GM18517 (cell line): ENCODE results near the gene OR1F1.
"Not testable (repeated sequence)": the region's sequence is repeated elsewhere in the genome, so short reads cannot be mapped to it uniquely, and the experiment has no call there.

Experiments
- ATAC-seq: cut with Tn5 transposase; IDR thresholded peaks from one replicate; pipeline ENCODE4 v1.9.1; 2021; ENCODE audit warnings: mild to moderate bottlenecking, moderate library complexity; ENCODE audit not compliant: unreplicated experiment

OR1F1 gene

DNA sequence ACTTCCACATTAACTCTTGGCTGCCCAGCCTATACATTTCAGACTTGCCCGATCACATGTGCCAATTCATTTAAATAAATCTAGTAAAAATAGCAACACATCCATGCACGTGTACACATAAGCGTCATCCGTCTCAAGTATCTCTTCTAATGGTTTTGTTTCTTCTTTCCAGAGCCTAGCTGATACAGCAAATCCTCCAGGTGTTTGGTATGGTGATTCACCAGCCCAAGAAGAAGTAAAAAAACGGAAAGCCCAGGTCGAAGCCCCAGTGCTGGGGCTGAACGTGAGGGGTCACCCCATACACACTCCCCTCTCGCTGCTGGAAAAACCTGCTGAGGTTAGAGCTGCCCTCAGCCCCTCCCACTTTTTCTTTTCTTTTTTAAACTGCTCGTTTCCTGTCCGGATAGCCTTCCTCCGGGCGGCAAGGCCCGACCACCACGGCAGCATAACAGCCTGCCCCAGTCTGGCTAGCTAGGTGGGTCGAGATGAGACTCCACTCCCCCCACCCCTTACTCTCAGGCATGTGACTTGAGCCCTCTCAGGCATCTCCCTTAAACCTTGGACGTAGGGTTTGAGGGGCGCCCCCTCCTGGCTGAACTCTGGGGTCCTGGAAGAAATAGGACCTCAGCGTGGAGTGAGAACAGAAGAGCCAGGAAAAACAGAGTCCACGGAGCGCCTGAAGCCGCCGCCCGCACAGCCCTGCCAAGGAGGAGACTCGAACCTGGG lies 13.9 kb upstream of the OR1F1 start:
- no peak for ATAC-seq

DNA sequence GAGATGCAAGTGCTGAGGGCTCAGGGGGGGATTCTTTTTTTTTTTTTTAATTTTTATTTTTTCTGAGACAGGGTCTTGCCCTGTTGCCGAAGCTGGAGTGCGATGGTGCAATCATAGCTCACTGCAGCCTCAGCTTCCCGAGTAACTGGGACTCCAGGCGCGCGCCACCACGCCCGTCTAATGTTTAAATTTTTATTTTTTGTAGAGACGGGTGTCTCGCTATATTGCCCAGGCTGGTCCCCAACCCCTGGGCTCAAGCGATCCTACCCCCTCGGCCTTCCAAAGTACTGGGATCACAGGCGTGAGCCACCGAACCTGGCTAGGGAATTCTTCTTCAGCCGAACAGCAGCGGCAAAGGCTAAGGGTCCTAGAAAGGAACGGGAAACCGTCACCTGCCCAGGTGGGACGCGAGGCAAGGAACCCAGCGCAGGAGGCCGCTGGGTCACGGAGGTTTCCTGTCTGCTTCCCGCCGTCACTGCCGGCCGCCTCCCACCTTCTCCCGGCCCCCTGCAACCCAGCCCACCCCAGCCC lies 13.3 kb upstream of the OR1F1 start:
- ATAC-seq, result no peak

DNA sequence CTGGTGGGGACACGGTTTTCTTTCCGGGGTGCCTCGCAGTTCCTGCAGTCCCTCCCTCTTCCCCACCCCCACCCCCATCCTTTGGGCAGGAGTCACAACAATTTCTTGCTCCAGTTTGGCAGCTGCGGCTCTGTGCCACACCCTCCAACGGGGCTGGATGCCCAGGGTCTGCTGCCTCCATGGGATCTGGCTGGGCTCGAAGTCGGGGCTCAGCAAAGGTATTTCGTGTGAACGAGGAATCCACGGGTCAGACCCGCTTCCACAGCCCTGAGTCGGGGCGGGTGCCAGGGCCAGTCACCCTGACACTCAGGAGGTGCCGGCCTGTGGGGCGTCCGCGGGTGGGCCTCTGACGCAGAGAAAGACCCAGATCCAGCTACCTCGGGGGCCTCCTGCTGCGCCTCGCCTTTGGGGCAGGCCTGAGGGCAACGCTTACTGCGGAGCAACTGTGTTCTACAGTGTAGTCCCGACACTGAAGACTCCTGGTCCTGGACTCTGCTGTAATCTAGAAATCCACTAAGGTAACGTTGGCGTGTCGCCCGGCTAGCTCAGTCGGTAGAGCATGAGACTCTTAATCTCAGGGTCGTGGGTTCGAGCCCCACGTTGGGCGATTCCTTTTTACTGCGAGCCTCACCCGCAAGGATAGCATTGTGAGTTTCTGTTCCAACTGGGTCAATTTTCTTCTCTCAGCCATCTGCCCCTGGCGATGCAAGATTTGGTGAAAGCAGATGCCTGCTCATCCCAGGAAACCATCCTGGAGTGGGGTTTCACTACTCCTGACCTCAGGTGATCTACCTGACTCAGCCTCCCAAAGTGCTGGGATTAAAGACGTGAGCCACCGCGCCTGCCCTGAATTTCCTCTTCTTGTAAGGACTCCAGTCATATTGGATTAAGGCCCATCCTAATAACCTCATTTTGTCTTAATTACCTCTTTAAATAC lies 12.6 kb upstream of the OR1F1 start:
- no peak for ATAC-seq

DNA sequence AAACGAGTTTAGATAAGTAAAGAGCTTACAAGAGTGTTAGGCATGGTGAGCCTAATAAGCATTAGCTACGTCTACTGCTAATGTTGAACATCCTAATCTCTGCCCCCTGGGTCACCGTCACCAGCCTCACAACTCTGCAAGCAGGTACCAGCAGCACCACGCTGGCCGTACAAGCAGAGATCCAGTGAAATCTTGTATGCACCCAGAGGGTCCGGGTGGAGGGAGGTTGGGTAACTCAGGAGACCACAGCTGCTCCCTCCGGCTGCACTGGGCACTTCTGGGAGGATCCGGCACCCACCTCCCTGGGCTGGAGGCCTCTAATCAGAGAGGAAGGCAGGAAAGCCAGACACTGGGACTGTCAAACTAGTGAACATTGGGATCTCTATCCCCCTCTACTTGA lies 8.4 kb upstream of the OR1F1 start:
- ATAC-seq, result no peak

DNA sequence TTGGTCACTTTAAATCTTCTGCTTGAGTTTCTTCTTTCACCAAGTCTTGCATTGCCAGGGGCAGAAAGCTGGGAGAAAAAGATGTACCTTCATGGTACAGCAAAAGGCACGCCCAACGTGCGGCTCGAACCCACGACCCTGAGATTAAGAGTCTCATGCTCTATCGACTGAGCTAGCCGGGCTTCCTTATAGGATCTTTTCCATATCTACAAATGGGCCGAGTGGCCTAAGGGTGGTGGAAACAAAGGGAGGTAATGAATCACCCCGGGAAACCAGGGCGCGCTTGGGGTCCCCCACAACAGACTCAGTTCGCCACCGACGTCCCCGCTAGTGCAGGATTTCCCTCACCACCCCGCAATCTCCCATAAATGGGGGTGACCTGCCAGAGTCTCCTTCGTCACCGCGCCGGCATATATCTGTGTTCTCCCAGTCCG lies 7.5 kb upstream of the OR1F1 start:
- ATAC-seq, result no peak

DNA sequence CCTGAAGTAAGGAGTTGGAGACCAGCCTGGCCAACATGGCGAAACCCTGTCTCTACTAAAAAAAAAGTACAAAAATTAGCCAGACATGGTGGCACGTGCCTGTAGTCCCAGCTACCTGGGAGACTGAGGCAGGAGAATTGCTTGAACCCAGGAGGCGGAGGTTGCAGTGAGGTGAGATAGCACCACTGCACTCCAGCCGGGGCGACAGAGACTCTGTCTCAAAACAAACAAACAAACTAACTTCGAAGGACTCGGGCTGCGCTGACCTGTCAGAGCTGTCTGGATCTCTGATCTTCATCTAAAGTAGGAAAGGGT lies 5.8 kb upstream of the OR1F1 start:
- ATAC-seq, result not testable (repeated sequence)

DNA sequence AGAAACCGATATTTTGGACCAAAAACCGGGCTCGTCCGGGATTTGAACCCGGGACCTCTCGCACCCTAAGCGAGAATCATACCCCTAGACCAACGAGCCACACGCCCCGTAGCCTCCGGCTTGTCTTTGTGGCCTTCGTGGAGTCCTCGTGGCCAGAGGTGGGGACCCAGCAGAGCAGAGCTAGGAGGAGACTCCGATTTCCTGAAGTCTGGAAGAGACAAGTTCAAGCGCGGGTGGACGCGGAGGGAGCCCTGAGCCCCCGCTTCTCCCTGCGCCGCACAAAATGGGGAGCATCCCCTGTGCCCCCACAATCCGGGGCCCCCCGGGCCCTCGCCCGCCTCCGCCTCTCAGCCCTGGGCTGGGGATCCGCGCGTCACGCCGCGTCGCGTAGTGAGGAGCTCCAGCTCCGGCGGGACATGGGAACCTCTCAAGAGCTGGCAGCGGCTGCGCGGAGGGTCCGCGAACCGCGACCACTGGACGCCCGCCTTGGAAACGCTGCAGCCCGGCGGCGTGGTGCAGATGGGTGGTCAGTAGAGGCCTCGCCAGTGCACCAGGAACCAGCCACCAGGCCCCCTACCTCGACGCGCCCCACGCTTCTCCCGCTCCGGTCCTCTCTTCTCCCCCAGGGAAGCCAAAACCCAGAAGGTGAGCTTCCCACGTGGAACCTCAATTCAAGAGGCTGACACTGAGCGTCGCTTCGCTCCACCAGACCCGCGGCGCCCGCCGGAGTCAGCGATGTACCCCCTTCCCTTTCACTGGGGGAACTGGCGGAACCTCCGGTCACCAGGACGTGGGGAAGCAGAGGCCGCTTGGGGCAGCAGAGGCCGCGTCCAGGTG lies 5.2 kb upstream of the OR1F1 start:
- ATAC-seq, result no peak

DNA sequence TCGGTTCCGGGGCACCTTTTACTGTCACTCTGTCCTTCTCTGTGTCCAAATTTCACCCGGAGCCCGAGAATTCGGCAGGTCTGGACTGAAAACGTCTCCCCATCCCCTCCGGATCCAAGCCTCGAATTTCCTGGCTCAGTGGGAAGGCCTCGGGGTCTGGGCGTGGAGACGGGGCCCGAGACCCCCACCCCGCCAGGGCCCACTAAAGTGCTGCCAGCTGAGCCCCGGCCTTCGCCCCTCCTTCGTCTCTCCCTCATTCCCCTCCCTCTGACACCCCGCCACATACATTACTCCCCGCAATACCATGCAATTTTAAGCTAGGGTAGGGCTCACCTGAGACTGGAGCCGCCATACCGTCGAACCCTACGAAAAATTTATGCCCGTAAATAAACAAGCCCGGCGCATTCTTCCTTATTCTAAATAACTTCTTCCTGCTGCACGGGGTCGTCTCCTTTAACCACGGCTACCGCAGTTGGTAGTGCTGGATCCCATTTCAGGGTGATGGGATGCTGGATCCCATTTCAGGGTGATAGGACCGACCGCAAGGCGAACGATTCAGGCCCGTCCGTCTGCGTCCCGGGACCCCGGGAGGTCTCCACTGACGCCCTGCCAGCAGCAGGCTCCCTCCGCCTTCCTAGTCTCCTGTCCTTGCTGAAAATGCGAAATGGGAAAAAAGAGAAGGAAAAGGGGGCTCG lies 4.4 kb upstream of the OR1F1 start:
- ATAC-seq, result no peak

DNA sequence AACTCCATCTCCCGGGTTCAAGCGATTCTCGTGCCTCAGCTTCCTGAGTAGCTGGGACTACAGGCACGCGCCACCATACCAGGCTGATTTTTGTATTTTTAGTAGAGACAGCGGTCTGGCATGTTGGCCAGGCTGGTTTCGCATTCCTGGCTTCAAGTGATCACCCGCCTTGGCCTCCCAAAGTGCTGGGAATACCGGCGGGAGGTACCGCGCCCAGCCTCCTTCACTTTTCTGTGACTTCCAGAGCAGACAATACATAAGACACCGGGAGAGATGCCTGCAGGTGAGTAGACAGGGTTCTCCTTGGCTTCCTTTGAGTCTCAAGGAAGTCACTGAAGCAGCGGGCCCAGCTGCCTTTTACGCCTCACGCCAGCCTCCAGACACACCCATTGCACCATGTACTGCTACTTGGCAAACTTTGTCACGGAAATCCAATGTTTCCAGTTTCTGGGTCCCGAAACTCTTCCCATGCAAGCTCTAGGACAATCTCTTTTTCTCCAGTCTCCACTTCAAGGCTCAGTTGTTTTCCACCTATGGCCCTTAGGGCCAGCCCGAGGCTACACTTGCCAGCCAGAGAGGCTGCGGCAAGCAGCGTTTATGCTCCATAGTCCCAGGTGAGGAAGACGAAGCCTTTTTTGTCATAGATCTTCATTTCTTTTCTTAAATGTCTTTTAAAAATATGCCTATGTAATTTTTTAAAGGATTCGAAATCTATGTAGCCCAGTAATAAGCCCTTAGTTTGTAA lies 886 bp upstream of the OR1F1 start:
- ATAC-seq, result no peak

DNA sequence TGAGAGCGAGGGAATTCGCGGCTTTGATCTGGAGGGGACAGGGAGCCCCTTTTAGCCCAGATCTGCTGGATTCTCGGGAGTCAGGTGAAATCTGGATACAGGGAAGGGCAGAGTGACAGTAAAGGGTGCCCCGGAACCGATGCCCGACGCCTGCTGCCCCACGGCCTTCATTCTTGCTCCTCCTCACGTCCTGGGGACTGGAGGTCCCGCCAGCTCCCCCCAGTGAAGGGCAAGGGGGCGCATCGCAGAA lies 596 bp downstream of the OR1F1 start:
- no peak for ATAC-seq

DNA sequence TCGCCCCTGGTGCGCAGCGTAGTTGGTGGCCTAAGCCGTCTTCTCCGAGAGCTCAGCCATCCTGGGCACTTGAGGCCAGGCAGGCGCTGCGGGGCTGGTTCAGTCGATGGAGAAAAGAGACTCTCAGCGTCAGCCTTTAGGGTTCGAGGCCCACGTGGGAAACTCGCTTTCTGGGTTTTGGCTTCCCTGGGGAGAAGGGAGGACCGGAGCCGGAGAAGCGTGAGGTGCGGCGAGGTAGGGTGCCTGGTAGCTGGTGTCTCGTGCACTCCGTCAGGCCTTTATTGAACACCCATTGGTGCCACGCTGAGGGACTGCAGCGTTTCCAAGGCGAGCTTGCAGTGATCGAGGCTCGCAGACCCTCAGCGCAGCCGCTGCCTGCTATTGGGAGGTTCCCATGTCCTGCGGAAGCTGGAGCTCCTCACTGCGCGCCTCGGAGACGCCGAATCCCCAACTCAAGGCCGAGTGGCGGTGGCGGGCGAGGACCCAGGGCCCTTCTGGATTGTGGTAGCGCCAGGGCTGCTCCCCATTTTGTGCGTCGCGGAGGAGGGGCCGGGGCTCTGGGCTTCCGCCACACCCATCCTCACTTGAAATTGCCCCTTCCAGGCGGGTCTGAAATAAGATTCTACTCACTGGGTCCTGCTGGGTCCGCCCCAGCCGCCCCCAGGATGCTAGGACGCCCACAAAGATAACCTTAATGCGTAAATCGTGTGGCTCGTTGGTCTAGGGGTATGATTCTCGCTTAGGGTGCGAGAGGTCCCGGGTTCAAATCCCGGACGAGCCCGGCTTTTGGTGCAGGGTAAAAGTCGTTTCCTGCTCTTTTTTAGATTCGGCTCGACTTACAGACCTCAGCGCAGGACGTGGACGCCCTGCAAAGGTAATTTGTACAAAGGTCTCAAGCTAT lies 1.2 kb downstream of the OR1F1 start:
- ATAC-seq, result no peak

DNA sequence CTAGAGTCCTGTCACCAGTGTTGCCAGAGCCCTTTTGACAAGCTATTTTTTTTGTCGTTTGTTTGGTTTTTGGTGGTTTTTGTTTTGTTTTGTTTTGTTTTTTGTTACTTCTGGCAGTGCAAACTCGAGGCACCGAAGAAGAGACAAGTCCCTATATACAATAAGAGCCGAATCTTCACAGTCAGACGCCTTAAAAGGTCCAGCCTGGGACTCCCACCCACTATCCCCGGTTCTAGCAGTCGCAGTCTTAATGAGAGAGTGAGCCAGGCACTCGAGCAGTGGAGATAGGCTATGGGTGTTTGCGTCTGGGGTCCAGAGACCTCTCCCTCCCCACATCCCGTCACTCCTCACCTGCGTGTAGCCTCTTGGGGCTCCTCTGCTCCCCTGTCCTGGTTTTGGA lies 1.9 kb downstream of the OR1F1 start:
- ATAC-seq, result no peak

DNA sequence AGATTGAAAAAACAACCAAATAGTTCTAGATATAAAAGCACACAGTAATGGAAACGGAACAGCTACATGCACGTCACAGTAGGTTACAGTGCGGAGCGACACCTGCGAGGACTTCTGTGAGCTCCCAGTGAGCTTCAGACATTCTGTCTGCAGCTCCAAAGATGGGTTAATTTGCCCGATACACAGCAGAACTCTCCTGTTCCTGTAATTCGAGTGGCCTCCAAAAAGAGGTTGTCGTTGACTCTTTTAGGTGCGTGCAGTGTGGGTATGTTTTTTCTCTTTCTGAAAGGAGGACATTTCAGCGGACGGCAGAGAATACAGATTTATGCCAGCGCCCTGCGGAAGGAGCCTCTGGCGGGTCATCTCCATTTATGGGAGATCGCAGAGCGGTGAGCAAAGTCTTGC lies 2.9 kb downstream of the OR1F1 start:
- no peak for ATAC-seq

DNA sequence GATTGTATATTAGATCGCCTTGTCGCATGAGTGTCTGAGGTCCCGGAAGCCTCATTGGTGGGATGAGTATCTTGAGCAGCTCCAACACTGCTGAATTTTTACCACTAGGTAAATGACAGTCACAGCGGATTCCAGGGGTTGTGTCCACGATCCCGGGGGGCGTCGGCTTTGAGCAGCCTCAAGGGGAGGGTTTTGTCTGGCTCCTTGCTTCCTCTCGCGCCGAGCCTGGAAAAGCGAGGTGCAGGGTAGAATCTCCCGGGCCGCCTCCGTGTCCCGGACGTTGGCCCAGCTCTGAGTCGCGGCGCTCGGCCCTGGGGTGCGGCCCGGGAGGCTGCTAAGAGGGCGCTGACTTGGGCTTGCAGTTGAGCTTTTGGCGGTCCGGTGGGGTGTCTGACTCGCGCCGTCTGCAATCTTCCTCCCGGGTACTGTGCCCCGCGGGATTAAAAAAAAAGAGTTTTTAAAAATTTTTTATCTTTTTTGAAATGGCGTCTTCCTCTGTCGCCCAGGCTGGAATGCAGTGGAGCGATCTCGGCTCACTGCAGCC lies 4.5 kb downstream of the OR1F1 start:
- ATAC-seq, result no peak

DNA sequence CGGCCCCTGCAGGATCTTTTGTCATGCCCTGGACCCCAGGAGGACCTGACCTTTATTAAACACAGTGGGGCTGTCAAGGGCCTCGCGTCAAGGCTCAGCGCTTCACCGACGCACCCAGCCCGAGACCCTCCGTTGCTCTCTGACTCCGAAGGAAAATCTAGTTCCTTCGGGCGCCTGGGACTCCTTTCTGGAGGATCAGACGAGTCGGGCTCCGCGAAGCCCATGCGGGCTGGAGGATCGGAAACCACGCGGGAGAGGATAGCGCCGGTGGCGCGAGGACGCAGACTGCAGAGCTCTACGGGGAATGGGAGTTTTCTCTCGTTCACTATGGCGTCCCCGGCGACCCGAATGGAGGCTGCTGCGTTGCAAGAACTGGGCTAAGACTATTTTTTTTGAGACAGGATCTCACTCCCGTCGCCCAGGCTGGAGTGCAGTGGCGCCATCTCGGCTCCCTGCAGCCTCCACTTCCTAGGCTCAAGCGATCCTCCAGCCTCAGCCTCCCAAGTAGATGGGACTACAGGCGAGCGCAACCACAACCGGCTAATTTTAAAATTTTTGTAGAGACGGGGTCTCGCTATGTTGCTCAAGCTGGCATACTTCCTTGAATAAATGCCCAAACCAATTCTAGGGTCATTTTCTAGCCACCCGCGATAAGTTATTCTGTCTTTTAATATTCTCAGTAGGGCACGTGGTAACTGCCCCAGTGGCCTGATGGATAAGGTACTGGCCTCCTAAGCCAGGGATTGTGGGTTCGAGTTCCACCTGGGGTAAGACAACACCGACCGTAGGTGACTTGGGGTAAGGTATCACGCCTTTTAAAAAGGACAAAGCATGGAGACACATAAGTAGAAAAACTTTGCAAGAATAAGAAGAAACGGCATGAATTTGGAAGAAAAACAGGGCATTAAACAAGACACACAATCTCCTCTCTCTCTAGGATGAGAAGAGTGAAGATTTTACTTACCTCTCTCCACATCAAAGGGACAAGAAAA lies 5.5 kb downstream of the OR1F1 start:
- ATAC-seq, result no peak

DNA sequence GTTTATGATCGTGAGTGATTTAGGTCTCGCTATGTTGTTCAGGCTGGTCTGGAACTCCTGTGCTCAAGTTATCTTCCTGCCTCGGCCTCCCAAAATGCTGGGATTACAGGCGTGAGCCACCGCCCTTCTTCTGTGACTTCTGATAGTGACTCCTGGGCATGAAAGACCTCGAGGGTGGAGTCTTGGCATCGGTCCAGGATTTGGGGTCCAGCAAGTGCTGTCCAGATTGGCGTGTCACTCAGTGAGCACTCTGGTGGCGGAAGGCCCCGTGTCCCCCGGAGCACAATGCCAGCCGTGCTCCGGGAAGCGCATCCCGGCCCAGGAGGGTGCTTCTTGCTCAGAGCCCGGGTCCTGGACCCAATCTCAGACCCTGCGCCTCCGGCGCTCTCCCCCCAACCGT lies 6.8 kb downstream of the OR1F1 start:
- no peak for ATAC-seq

DNA sequence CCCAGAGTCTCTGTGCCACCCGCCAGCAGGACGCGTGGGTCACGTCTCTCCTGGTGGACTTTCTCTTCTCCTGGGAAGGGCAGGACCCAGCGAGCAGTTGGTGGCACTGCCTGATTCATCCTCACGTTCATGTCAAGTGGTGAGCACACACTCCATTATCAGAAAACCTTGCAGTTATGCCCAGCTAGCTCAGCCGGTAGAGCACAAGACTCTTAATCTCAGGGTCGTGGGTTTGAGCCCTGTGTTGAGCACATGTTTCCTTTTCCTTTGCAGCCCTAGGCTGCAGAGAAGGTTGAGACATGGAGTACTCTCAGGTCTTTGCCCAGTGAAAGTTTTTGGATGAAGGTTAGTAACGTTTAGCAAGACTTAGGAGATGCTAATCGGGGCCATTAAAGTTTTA lies 8.0 kb downstream of the OR1F1 start:
- no peak for ATAC-seq
